Neural cell (in vitro differentiated cells): ENCODE results near the gene MGAT5B. TPM values are rescaled to one million over a fixed set of nuclear protein-coding genes. Genes with fewer than 3 reads are reported as not detected.

Source experiments
- H2AFZ ChIP-seq: fragments of 200-600, 300-800 bp; sonication (generic), shearing (Covaris generic); 2 replicates; pipeline ENCODE4 v1.6.0; 2014; ENCODE audit warnings: low read depth, mild to moderate bottlenecking, antibody characterized with exemption, low read length, moderate library complexity
- H3F3A ChIP-seq: fragments of 200-600 bp; shearing (Covaris generic); 2 replicates; pipeline ENCODE4 v1.6.1; 2016; ENCODE audit warnings: mild to moderate bottlenecking, moderate library complexity, mixed read lengths, antibody characterized with exemption, low read length; ENCODE audit not compliant: insufficient read depth, poor library complexity, severe bottlenecking
- H3K27ac ChIP-seq: fragments of 200-600, 300-800 bp; sonication (generic), shearing (Covaris generic); 2 replicates; pipeline ENCODE4 v1.5.1; 2014; ENCODE audit warnings: mild to moderate bottlenecking, low read length, moderate library complexity
- H3K27me3 ChIP-seq: fragments of 300-800, 200-600 bp; sonication (generic), shearing (Covaris generic); 2 replicates; pipeline ENCODE4 v1.6.0; 2014; ENCODE audit warnings: mild to moderate bottlenecking, low read depth, low read length, moderate library complexity; ENCODE audit not compliant: insufficient read depth
- H3K36me3 ChIP-seq: fragments of 300-800, 200-600 bp; sonication (generic), shearing (Covaris generic); 2 replicates; pipeline ENCODE4 v1.5.1; 2014; ENCODE audit warnings: mild to moderate bottlenecking, antibody characterized with exemption, low read length, moderate library complexity; ENCODE audit not compliant: insufficient read depth
- H3K4me2 ChIP-seq: fragments of 300-800, 200-600 bp; sonication (generic), shearing (Covaris generic); 2 replicates; pipeline ENCODE4 v1.6.0; 2014; ENCODE audit warnings: mild to moderate bottlenecking, low read length
- H3K4me3 ChIP-seq: fragments of 300-800, 200-600 bp; sonication (generic), shearing (Covaris generic); 2 replicates; pipeline ENCODE4 v1.5.1; 2014; ENCODE audit warnings: mild to moderate bottlenecking, low read length, moderate library complexity
- H3K79me2 ChIP-seq: fragments of 200-600 bp; shearing (Covaris generic); replicated peaks from 2 replicates; pipeline ENCODE4 v1.6.0; 2014; ENCODE audit warnings: mild to moderate bottlenecking, low read length, moderate library complexity; ENCODE audit not compliant: insufficient read depth
- H3K9ac ChIP-seq: fragments of 300-800, 200-600 bp; sonication (generic), shearing (Covaris generic); 2 replicates; pipeline ENCODE4 v1.6.1; 2016; ENCODE audit warnings: mild to moderate bottlenecking, low read length, mixed read lengths
- H3K9me2 ChIP-seq: fragments of 200-600 bp; shearing (Covaris generic); 2 replicates; pipeline ENCODE4 v1.6.1; 2016; ENCODE audit warnings: mild to moderate bottlenecking, low read length, mixed read lengths; ENCODE audit not compliant: insufficient read depth
- H3K9me3 ChIP-seq: fragments of 200-600, 300-800 bp; sonication (generic), shearing (Covaris generic); 2 replicates; pipeline ENCODE4 v1.6.1; 2016; ENCODE audit warnings: mild to moderate bottlenecking, mixed run types, low read length, moderate library complexity, mixed read lengths
- H4K20me1 ChIP-seq: fragments of 200-600 bp; shearing (Covaris generic); 2 replicates; pipeline ENCODE4 v1.6.1; 2016; ENCODE audit warnings: mild to moderate bottlenecking, mixed run types; ENCODE audit not compliant: insufficient read depth
- EP300 ChIP-seq: fragments of 450-650 bp; conservative IDR thresholded peaks from 2 replicates; pipeline ENCODE4 v1.6.1; 2014; ENCODE audit warnings: antibody characterized with exemption, mild to moderate bottlenecking, moderate library complexity; ENCODE audit not compliant: poor library complexity, severe bottlenecking
- EZH2 ChIP-seq: fragments of 200-600, 300-800 bp; shearing (Covaris generic), sonication (generic); IDR thresholded peaks from 2 replicates; pipeline ENCODE4 v1.6.1; 2014; ENCODE audit warnings: antibody characterized with exemption, low read length, borderline replicate concordance, mild to moderate bottlenecking; ENCODE audit not compliant: insufficient read depth, poor library complexity, severe bottlenecking
- MXI1 ChIP-seq: fragments of 450-650 bp; conservative IDR thresholded peaks from 2 replicates; pipeline ENCODE4 v1.6.1; 2014; ENCODE audit warnings: antibody characterized with exemption, mild to moderate bottlenecking; ENCODE audit not compliant: poor library complexity, severe bottlenecking
- POLR2AphosphoS5 ChIP-seq: IDR thresholded peaks from 2 replicates; pipeline ENCODE4 v1.6.1; 2012
- RAD21 ChIP-seq: fragments of 450-650 bp; conservative IDR thresholded peaks from 2 replicates; pipeline ENCODE4 v1.6.1; 2014; ENCODE audit warnings: antibody characterized with exemption, mild to moderate bottlenecking, moderate library complexity
- SMC3 ChIP-seq: fragments of 450-650 bp; conservative IDR thresholded peaks from 2 replicates; pipeline ENCODE4 v1.6.1; 2014; ENCODE audit warnings: antibody characterized with exemption, mild to moderate bottlenecking, moderate library complexity; ENCODE audit not compliant: poor library complexity
- TAF1 ChIP-seq: IDR thresholded peaks from 2 replicates; pipeline ENCODE4 v1.6.1; 2012; ENCODE audit warnings: low read depth
- polyA plus RNA-seq: library from polyadenylated mRNA; depleted of rRNA; stranded (reverse); fragments of >200 nt; gene quantifications from 2 replicates; pipeline ENCODE4 v1.2.3, GENCODE V29; 2014
- TF ChIP-seq, protein P1 (sequence below): IDR thresholded peaks from 2 replicates; pipeline ENCODE4 v1.6.1; 2012; ENCODE audit warnings: borderline replicate concordance
- TF ChIP-seq, protein P2 (sequence below): fragments of 450-650 bp; IDR thresholded peaks from 2 replicates; pipeline ENCODE4 v1.5.1; 2014; ENCODE audit warnings: antibody characterized with exemption, mild to moderate bottlenecking, moderate library complexity; ENCODE audit not compliant: poor library complexity, severe bottlenecking

Gene MGAT5B
- polyA plus RNA-seq, 1 donor from 2014 or later, result 8.8 TPM

DNA sequence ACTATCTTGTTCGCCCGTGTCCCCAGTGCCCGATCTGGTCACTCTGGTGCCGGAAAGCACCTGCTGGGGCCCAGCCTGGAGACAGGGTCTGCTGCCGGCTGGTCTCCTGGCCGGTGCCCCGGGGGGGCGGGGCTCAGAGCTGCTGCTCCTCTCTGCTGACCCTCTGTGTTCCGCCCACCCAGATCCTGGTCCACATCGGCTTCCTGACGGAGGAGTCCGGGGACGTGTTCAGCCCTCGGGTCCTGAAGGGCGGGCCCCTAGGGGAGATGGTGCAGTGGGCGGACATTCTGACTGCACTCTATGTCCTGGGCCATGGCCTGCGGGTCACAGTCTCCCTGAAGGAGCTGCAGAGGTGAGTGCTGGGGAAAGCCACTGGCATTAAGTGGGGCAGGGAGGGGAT is 37.6 kb downstream of the MGAT5B start:
- Histone ChIP-seq H3F3A (no peaks in the 10 kb centered on the region), H3K79me2 (no peaks in the 10 kb centered on the region), H3K9me3 (no peaks in the 10 kb centered on the region), H3K27ac (no peak overlapping the region), H3K36me3 (peaks cover 5% of the 10 kb centered on the region), H2AFZ (no peak overlapping the region), H3K9me2 (no peaks in the 10 kb centered on the region), H3K4me3 (no peak overlapping the region), H3K9ac (no peak overlapping the region), H3K27me3 (no peaks in the 10 kb centered on the region), H4K20me1 (no peaks in the 10 kb centered on the region), H3K4me2 (no peak overlapping the region)
- TF ChIP-seq, protein P1, sequence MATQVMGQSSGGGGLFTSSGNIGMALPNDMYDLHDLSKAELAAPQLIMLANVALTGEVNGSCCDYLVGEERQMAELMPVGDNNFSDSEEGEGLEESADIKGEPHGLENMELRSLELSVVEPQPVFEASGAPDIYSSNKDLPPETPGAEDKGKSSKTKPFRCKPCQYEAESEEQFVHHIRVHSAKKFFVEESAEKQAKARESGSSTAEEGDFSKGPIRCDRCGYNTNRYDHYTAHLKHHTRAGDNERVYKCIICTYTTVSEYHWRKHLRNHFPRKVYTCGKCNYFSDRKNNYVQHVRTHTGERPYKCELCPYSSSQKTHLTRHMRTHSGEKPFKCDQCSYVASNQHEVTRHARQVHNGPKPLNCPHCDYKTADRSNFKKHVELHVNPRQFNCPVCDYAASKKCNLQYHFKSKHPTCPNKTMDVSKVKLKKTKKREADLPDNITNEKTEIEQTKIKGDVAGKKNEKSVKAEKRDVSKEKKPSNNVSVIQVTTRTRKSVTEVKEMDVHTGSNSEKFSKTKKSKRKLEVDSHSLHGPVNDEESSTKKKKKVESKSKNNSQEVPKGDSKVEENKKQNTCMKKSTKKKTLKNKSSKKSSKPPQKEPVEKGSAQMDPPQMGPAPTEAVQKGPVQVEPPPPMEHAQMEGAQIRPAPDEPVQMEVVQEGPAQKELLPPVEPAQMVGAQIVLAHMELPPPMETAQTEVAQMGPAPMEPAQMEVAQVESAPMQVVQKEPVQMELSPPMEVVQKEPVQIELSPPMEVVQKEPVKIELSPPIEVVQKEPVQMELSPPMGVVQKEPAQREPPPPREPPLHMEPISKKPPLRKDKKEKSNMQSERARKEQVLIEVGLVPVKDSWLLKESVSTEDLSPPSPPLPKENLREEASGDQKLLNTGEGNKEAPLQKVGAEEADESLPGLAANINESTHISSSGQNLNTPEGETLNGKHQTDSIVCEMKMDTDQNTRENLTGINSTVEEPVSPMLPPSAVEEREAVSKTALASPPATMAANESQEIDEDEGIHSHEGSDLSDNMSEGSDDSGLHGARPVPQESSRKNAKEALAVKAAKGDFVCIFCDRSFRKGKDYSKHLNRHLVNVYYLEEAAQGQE, result no peak
- TF ChIP-seq SMC3, result no peak
- no peak for TF ChIP-seq TAF1
- TF ChIP-seq RAD21, result no peak
- TF ChIP-seq EP300, result no peak
- TF ChIP-seq, protein P2, sequence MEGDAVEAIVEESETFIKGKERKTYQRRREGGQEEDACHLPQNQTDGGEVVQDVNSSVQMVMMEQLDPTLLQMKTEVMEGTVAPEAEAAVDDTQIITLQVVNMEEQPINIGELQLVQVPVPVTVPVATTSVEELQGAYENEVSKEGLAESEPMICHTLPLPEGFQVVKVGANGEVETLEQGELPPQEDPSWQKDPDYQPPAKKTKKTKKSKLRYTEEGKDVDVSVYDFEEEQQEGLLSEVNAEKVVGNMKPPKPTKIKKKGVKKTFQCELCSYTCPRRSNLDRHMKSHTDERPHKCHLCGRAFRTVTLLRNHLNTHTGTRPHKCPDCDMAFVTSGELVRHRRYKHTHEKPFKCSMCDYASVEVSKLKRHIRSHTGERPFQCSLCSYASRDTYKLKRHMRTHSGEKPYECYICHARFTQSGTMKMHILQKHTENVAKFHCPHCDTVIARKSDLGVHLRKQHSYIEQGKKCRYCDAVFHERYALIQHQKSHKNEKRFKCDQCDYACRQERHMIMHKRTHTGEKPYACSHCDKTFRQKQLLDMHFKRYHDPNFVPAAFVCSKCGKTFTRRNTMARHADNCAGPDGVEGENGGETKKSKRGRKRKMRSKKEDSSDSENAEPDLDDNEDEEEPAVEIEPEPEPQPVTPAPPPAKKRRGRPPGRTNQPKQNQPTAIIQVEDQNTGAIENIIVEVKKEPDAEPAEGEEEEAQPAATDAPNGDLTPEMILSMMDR, result no peak
- TF ChIP-seq MXI1, result no peak
- TF ChIP-seq EZH2, result no peak
- TF ChIP-seq POLR2AphosphoS5, result no peak

DNA sequence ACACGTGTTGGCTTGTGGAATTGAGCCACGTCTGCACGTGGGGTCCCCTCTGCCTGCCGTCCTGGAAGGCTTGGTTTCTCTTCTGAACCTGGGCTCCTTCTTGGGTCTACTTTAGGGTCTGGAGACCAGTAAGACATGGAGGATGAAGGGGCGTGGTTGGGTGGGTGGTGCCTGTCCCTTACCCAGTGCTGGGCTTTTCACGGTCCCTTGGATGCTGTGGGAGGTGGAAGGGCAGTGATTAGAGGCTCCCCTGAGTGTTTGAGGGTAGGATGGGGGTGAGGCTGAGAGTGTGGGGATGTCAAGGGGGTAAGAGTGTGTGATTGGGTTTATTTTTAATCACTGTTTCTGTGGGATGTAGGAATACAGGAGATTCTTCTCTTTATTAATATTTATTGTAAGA is 38.3 kb downstream of the MGAT5B start:
- H3K4me3 ChIP-seq, result no peak overlapping the region
- H3K4me2 ChIP-seq, result no peak overlapping the region
- peaks cover 5% of the 10 kb centered on the region for H3K36me3 ChIP-seq
- H3K27ac ChIP-seq, result no peak overlapping the region
- no peaks in the 10 kb centered on the region for H3K9me2 ChIP-seq
- no peak overlapping the region for H2AFZ ChIP-seq
- H3K9me3 ChIP-seq, result no peaks in the 10 kb centered on the region
- no peaks in the 10 kb centered on the region for H3F3A ChIP-seq
- no peaks in the 10 kb centered on the region for H4K20me1 ChIP-seq
- no peaks in the 10 kb centered on the region for H3K79me2 ChIP-seq
- TF ChIP-seq, protein P2, result no peak
- no peak overlapping the region for H3K9ac ChIP-seq
- no peaks in the 10 kb centered on the region for H3K27me3 ChIP-seq
